ENCODE results near the gene CRK.
"Not testable (repeated sequence)": the region's sequence is repeated elsewhere in the genome, so short reads cannot be mapped to it uniquely, and the experiment has no call there.

CRK gene

DNA sequence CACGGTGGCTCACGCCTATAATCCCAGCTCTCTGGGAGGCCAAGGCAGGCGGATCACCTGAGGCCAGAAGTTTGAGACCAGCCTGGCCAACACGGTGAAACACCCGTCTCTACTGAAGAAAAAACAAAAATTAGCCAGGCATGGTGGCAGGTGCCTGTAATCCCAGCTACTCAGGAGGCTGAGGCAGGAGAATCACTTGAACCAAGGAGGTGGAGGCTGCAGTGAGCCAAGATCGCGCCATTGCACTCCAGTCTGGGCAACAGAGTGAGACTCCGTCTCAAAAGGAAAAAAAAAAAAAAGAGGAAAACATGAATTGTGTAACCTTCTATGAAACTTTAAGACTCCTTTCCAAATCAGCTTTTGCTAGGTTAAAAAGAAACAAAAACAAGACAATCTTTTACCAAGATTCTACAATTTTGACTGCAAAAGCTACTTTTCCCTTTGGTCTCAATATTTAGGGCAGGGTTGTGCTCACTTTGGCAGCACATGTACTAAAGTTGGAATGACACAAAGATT, 69.3 kb downstream of the CRK start:
- DNase-seq: not testable (repeated sequence)

DNA sequence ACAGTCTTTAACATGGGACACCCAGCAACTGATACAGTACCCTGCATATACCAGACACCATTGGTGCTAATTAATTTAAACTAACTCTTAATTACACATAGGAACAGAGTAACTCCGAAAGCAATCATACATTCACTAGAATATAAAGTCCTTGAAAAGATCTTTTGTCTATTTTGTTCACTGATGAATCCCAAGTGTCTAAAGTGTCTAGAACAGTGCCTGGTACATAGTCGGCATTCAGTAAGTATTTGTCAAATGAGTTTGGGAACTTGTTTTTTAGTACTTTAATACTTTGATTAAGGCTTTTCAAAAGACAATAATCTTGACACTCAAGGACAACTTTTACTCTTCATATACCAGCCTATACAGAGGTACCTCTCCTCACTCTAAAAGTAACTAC, 69.8 kb downstream of the CRK start:
- no peak for DNase-seq

DNA sequence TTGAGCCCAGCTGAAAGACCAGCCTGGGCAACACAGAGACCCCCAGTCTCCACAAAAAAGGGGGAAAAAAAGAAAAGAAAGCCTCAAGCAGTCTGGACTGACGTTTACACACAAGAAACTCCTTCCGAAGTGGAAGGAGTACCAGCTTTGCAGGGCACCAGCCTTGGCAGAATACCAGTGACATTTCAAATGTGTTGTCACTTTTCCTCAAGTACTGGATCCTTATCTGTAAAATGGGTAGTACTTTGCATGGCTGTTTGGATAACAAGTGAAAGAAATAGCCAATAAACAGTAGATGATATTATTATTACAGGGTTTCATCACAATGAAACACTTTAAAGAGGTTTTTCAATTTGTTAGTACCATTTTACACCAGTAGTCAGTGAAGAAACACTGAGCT, 70.2 kb downstream of the CRK start:
- DNase-seq: no peak

DNA sequence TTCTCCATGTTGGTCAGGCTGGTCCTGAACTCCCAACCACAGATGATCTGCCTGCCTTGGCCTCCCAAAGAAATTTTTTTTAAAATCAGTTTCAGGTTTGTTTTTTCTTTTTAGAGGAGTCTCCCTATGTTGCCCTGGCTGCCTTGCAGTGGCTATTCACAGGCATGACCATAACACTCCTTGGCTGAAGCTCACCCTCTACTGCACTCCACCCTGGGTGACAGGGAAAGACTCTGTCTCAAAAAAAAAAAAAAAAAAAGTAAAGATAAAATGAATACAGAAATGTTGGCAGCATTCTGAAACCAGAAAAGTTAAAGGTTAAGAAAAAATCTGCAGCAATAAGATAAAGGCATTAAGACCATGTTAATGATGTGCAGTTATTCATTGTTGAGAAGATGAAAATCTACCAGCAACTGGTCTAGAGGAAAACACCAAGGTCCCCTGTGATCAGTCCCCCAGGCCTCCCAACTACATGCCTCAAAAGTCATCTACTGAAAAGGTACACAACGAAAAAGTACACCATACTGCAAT, 71.1 kb downstream of the CRK start:
- DNase-seq: no peak

DNA sequence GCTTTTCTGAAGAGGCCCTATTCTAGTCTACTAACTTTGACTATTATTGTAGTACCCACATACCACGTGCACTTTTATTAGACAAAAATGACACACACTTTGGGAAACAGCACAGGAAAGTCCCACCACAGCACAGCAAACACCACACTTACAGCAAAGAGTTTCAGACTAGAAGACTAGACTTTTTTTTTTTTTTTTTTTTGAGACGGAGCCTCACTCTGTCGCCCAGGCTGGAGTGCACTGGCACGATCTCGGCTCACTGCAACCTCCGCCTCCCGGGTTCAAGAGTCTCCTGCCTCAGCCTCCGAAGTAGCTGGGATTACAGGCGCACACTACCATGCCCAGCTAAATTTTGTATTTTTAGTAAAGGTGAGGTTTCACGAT, 76.1 kb downstream of the CRK start:
- no peak for DNase-seq

DNA sequence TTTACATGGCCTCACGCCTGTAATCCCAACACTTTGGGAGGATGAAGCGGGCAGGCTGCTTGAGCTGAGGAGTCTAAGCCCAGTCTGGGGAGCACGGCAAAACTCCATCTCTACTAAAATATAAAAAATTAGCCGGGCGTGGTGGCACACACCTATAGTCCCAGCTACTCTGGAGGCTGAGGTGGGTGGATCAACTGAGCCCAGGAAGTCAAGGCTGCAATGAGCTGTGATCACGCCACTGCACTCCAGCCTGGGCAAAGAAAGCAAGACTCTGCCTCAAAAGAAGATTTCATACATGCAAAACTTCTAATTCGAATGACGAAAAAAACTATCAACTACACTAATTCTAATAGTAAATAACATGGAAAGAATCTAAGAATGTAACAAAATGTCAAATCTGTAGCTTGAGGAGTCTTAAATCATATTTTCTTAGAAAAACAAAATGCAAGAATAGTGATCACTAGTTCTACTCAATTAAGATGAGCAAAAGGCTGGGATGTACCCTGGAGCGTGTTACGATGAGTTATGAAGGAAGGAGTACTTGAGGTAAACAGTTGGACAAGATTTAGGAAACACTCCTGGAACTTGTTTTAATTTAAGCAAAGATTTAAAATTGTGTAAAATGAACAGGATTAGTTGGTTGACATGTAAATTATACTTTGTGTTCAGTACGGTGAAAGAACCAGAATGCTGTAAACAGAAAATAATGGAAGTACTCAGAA, 76.7 kb downstream of the CRK start:
- DNase-seq: no peak

DNA sequence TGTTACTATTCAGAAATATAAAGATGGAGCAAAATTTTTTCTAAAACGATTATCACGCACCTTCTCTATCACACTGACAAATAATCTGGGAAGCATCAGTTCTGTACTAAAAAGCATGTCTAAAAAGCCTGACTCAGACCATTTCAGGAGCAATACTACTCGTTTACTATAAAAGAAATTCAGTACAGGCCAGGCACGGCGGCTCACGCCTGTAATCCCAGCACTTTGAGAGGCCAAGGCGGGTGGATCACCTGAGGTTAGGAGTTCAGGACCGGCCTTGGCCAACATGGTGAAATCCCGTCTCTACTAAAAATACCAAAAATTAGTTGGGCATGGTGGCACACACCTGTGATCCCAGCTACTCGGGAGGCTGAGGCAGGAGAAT, 77.6 kb downstream of the CRK start:
- DNase-seq: not testable (repeated sequence)

DNA sequence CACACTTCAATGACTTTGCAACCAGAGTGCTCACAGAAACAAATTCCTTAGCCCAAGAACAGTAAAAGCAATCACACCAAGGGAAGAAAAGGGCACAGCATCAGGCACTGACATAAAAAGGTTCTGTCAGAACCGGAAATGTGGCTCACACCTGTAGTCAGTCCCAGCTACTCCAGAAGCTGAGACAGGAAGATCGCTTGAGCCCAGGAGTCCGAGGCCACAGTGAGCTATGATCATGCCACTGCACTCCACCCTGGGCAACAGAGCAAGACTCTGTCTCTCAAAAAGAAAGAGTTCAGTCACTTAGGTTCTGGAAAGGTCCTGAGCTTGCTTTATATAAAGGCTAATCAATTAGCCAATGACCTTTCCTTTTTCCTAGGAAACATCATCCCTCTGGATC, 78.7 kb downstream of the CRK start:
- DNase-seq: no peak

DNA sequence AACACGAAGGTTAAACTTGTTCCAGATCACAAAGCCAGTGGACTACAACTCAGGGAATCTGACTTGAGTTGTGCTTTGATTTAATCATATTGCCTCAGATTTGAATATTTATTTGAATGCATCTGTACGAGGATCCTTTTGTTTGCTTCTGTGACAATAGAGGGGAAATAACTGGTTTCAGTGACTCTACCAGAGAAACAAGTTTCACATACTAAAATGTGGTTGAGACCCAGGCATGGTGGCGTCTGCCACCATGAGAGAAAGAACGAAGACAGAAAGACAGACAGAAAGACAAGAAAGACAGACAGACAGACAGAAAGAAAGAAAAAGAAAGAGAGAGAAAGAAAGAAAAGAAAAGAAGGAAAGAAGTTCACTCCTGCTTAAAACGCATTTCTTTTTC, 80.0 kb downstream of the CRK start:
- DNase-seq: no peak

DNA sequence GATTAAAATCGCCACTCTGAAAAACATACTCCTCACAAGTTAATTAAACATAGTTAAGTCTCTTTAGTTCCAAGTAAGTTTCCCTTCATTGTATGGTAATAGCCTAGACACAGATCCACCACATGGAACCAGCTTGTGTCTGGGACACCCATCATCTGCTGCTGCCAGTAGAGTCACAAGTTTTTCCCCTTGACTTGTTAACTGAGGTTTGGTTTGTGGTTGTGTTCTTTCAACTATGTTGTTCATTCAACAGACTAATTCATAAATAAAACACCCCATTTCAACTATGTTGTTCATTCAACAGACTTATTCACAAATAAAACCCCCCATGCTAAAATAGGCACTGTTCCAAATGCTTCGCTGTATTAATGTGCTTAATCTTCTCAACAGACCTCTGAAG, 80.4 kb downstream of the CRK start:
- DNase-seq: no peak

DNA sequence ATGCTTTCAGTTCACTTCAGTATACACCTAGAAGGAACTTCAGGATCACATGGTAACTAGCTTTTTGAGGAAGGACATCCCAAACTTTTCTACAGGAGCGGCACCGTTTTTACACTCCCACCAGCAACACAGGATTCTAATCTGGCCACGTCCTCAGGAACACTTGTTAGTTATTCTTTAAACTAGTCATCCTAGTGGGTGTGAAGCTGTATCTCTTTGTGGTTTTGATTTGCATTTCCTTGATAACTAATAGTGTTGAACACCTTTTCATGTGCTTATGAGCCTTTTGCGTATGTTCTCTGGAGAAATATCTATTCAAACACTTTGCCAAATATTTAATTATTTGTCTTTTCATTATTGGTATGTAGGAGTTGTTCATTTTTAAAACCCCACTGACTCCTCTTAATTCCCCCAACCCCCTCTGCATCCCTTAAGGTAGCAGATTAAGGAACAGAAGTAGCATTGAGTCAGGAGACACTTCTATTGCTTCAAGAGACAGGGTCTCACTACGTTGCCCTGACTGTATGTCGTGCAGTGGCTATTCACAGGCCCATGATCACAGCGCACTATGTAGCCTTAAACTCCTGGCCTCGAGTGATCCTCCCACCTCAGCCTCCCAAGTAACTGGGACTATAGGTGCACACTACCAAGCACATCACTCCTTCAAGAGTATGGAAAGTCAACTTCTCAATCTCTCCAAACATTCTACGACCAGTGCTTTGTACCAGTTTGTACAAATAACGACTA, 81.4 kb downstream of the CRK start:
- DNase-seq: no peak

DNA sequence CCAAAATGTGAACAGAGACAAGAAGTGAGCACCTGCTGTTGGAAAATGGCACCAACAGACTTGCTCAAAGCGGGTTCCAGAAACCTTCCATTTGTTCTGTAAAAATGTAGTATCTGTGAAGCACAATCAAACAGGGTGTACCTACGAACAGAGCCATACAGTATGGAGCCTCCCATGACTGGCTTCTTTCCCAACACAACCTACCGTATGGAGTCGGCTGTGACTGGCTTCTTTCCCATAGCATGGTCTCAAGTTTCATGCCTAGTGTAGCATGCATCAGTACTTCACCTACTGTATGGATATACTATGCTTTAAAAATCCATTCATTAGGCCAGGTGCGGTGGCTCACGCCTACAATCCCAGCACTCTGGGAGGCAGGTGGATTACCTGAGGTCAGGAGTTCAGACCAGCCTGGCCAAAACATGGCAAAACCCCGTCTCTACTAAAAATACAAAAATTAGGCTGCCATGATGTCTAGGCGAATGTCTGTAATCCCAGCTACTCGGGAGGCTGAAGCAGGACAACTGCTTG, 82.3 kb downstream of the CRK start:
- no peak for DNase-seq

DNA sequence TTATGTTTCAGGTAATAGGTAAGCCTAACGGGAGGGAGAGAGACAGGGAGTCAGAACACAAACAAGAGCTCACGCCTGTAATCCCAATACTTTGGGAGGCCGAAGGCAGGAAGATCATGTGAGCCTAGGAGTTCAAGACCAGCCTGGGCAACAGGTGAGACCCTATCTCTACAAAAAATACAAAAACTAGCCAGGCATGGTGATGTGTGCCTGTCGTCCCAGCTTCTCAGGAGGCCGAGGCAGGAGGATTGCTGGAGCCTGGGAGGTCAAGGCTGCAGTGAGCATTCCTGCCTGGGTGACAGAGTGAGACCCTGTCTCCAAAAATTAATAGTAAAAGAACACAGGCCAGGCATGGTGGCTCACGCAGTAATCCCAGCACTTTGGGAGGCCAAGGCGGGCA, 83.4 kb downstream of the CRK start:
- DNase-seq: no peak

DNA sequence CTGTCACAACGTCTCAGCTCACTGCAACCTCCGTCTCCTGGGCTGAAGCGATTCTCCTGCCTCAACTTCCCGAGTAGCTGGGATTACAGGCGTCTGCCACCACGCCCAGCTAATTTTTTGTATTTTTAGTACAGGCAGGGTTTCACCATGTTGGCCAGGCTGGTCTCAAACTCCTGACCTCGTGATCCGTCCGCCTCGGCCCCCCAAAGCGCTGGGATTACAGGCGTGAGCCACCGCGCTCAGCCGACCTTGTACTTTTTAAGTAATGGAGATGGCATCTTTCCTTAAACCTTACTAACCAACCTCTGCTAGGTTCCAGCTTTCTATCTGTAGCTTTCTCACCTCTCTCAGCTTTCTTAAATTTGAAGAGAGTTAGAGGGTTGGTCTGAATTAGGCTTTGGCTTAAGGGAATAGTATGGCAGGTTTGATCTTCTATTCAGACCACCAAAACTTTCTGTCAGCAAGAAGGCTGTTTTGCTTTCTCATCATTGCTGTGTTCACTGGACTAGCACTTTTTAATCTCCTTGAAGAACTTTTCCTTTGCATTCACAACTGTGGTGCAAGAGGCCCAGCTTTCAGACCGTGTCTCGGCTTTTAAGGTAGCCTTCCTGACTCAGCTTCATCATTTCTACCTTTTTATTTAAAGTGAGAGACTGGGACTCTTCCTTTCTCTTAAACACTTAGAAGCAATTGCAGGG, 84.0 kb downstream of the CRK start:
- DNase-seq: no peak
